Measurements from ENCODE around the gene MRPS35.

GRCh38 chr12:27756670-27757195 lies 46.1 kb downstream of the MRPS35 start:
- TF ChIP-seq CTCF (IDR thresholded peaks at IDR 0.05) (no peak), POLR2A (IDR thresholded peaks at IDR 0.05) (no peak), EP300 (IDR thresholded peaks at IDR 0.05) (no peak)

Data from ovary (tissue), 3 donors.